Measurements from ENCODE around the gene PYGO1.

The PYGO1 gene

DNA sequence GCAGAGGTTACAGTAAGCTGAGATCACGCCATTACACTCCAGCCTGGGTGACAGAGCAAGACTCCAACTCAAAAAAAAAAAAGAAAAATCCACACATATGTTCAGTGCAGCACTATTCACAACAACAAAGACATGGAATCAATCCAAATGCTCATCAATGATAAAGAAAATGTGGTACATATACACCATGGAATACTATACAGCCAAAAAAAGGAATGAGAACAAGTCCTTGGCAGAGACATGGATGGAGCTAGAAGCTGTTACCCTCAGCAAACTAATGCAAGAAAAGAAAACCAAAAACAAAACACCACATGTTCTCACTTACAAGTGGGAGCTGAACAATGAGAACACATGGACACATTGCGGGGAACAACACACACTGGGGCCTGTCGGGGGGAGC lies 25.5 kb downstream of the PYGO1 start:
- no peak overlapping the region for H3K4me3 ChIP-seq (ENCODE audit: low read length in 2 of 2)
- H2AFZ ChIP-seq (ENCODE audit: low read length) = no peak overlapping the region
- H3K18ac ChIP-seq (ENCODE audit: low read length) = no peak overlapping the region
- WGBS, 2 donors (ENCODE audit: extremely low coverage in 2 of 2, insufficient read length in 2 of 2, insufficient replicate concordance in 1 of 2) = no CpG with 5 or more reads among the region's 3 CpGs
- H3K23ac ChIP-seq (ENCODE audit: low read depth, low read length, poor library complexity) = no peak overlapping the region
- no peak overlapping the region for H3K27ac ChIP-seq (replicated peaks; ENCODE audit: low read length)
- no peak overlapping the region for H2BK120ac ChIP-seq (ENCODE audit: low read depth, low read length)
- H3K4me1 ChIP-seq (ENCODE audit: control insufficient read depth in 2 of 2, insufficient read depth in 1 of 2, low read depth in 1 of 2, low read length in 2 of 2) = no peaks in the 10 kb centered on the region
- H2BK5ac ChIP-seq (ENCODE audit: low read length) = no peak overlapping the region
- H3K4ac ChIP-seq (ENCODE audit: low read length) = no peak overlapping the region
- H3K79me1 ChIP-seq (ENCODE audit: low read depth, low read length) = no peaks in the 10 kb centered on the region
- H3K27me3 ChIP-seq (ENCODE audit: control insufficient read depth in 3 of 3, insufficient read depth in 3 of 3, low read depth in 1 of 3, low read length in 3 of 3) = no peaks in the 10 kb centered on the region
- H2BK15ac ChIP-seq (ENCODE audit: low read length) = no peak overlapping the region
- H3K36me3 ChIP-seq (replicated peaks in 1 of 2; ENCODE audit: control insufficient read depth in 2 of 2, insufficient read depth in 2 of 2, low read length in 2 of 2) = peaks cover 0 to 2% of the 10 kb centered on the region in 2 donors
- no peak overlapping the region for H4K91ac ChIP-seq (ENCODE audit: low read depth, low read length, poor library complexity)
- no peak overlapping the region for H3K4me2 ChIP-seq (ENCODE audit: insufficient read depth, low read length, poor library complexity, severe bottlenecking)
- H3K9ac ChIP-seq (ENCODE audit: low read depth, low read length, poor library complexity) = no peak overlapping the region
- H2AK5ac ChIP-seq (ENCODE audit: low read depth, low read length) = no peak overlapping the region
- no peak overlapping the region for H3K14ac ChIP-seq (ENCODE audit: low read length)
- no peak for DNase-seq (ENCODE audit: low spot score)
- H3K9me3 ChIP-seq (replicated peaks in 1 of 2; ENCODE audit: control insufficient read depth in 2 of 2, insufficient read depth in 1 of 2, low read depth in 1 of 2, low read length in 2 of 2) = peaks cover 2 to 28% of the 10 kb centered on the region in 2 donors
- H2BK12ac ChIP-seq (ENCODE audit: low read length) = no peak overlapping the region
- no peak overlapping the region for H4K8ac ChIP-seq (ENCODE audit: low read depth, low read length)

DNA sequence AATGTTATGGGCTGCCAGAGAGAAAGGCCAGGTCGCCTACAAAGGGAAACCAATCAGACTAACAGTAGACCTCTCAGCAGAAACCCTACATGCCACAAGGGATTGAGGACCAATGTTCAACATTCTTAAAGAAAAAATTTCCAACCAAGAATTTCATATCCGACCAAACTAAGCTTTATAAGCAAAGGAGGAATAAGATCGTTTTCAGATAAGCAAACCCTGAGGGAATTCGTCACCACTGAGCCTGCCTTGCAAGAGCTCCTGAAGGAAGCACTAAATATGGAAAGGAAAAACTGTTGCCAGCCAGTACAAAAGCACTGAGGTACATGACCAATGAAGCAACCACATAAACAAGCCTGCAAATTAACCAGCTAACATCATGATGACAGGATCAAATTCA lies 33.1 kb downstream of the PYGO1 start:
- no peak overlapping the region for H3K14ac ChIP-seq (ENCODE audit: low read length)
- H4K8ac ChIP-seq (ENCODE audit: low read depth, low read length) = no peak overlapping the region
- H2BK120ac ChIP-seq (ENCODE audit: low read depth, low read length) = no peak overlapping the region
- no peak overlapping the region for H2BK5ac ChIP-seq (ENCODE audit: low read length)
- no peak overlapping the region for H3K4me3 ChIP-seq (ENCODE audit: low read length in 2 of 2)
- H3K18ac ChIP-seq (ENCODE audit: low read length) = no peak overlapping the region
- no peak overlapping the region for H2AK5ac ChIP-seq (ENCODE audit: low read depth, low read length)
- H4K91ac ChIP-seq (ENCODE audit: low read depth, low read length, poor library complexity) = no peak overlapping the region
- no peak overlapping the region for H2AFZ ChIP-seq (ENCODE audit: low read length)
- no CpG with 5 or more reads among the region's 4 CpGs for WGBS, 2 donors (ENCODE audit: extremely low coverage in 2 of 2, insufficient read length in 2 of 2, insufficient replicate concordance in 1 of 2)
- DNase-seq (ENCODE audit: low spot score) = no peak
- no peak overlapping the region for H2BK12ac ChIP-seq (ENCODE audit: low read length)
- H3K79me1 ChIP-seq (ENCODE audit: low read depth, low read length) = no peaks in the 10 kb centered on the region
- no peak overlapping the region for H3K4ac ChIP-seq (ENCODE audit: low read length)
- peaks cover 3 to 4% of the 10 kb centered on the region in 2 donors for H3K4me1 ChIP-seq (ENCODE audit: control insufficient read depth in 2 of 2, insufficient read depth in 1 of 2, low read depth in 1 of 2, low read length in 2 of 2)
- no peaks in the 10 kb centered on the region for H3K27me3 ChIP-seq (ENCODE audit: control insufficient read depth in 3 of 3, insufficient read depth in 3 of 3, low read depth in 1 of 3, low read length in 3 of 3)
- H3K36me3 ChIP-seq (replicated peaks in 1 of 2; ENCODE audit: control insufficient read depth in 2 of 2, insufficient read depth in 2 of 2, low read length in 2 of 2) = peaks cover 0 to 6% of the 10 kb centered on the region in 2 donors
- H3K27ac ChIP-seq (replicated peaks; ENCODE audit: low read length) = no peak overlapping the region
- no peak overlapping the region for H3K4me2 ChIP-seq (ENCODE audit: insufficient read depth, low read length, poor library complexity, severe bottlenecking)
- H3K23ac ChIP-seq (ENCODE audit: low read depth, low read length, poor library complexity) = no peak overlapping the region
- peaks cover 2 to 39% of the 10 kb centered on the region in 2 donors for H3K9me3 ChIP-seq (replicated peaks in 1 of 2; ENCODE audit: control insufficient read depth in 2 of 2, insufficient read depth in 1 of 2, low read depth in 1 of 2, low read length in 2 of 2)
- H3K9ac ChIP-seq (ENCODE audit: low read depth, low read length, poor library complexity) = no peak overlapping the region
- H2BK15ac ChIP-seq (ENCODE audit: low read length) = no peak overlapping the region

DNA sequence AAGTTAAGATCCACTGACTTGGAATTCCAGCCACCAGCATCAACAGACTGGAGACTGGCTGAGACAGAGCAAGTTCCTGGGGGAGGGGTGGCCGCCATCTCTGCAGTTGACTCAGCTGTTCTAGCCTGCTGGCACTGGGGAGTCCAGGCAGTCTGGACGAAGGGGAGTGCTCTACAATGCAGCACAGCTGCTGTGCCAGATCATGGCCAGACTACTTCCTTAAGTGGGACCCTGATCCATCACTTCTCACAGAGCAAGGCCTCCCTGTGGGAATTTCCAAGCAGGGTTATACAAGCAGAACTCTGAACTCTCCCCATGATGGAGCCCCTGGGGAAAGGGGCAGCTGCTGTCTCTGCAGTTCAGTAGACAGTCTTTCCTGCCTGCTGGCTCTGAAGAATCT lies 35.2 kb downstream of the PYGO1 start:
- Histone ChIP-seq H2AK5ac (ENCODE audit: low read depth, low read length) (peak overlapping the region; percentile 10), H3K27me3 (ENCODE audit: control insufficient read depth in 3 of 3, insufficient read depth in 3 of 3, low read depth in 1 of 3, low read length in 3 of 3) (no peaks in the 10 kb centered on the region), H3K4me1 (ENCODE audit: control insufficient read depth in 2 of 2, insufficient read depth in 1 of 2, low read depth in 1 of 2, low read length in 2 of 2) (peaks cover 3 to 4% of the 10 kb centered on the region in 2 donors), H2BK5ac (ENCODE audit: low read length) (no peak overlapping the region), H3K27ac (replicated peaks; ENCODE audit: low read length) (peak overlapping the region; percentile 42), H4K91ac (ENCODE audit: low read depth, low read length, poor library complexity) (no peak overlapping the region), H2BK12ac (ENCODE audit: low read length) (peak overlapping the region; percentile 58), H3K4ac (ENCODE audit: low read length) (no peak overlapping the region), H2BK120ac (ENCODE audit: low read depth, low read length) (no peak overlapping the region), H3K9me3 (replicated peaks in 1 of 2; ENCODE audit: control insufficient read depth in 2 of 2, insufficient read depth in 1 of 2, low read depth in 1 of 2, low read length in 2 of 2) (peaks cover 2 to 33% of the 10 kb centered on the region in 2 donors), H3K23ac (ENCODE audit: low read depth, low read length, poor library complexity) (no peak overlapping the region), H3K36me3 (replicated peaks in 1 of 2; ENCODE audit: control insufficient read depth in 2 of 2, insufficient read depth in 2 of 2, low read length in 2 of 2) (peaks cover 0 to 9% of the 10 kb centered on the region in 2 donors), H4K8ac (ENCODE audit: low read depth, low read length) (no peak overlapping the region), H3K14ac (ENCODE audit: low read length) (no peak overlapping the region), H3K18ac (ENCODE audit: low read length) (peak overlapping the region; percentile 38), H3K79me1 (ENCODE audit: low read depth, low read length) (no peaks in the 10 kb centered on the region), H2BK15ac (ENCODE audit: low read length) (no peak overlapping the region), H3K9ac (ENCODE audit: low read depth, low read length, poor library complexity) (no peak overlapping the region), H2AFZ (ENCODE audit: low read length) (no peak overlapping the region), H3K4me2 (ENCODE audit: insufficient read depth, low read length, poor library complexity, severe bottlenecking) (no peak overlapping the region), H3K4me3 (ENCODE audit: low read length in 2 of 2) (no peak overlapping the region)
- DNase-seq (ENCODE audit: low spot score) = no peak
- no CpG with 5 or more reads among the region's 2 CpGs for WGBS, 2 donors (ENCODE audit: extremely low coverage in 2 of 2, insufficient read length in 2 of 2, insufficient replicate concordance in 1 of 2)

DNA sequence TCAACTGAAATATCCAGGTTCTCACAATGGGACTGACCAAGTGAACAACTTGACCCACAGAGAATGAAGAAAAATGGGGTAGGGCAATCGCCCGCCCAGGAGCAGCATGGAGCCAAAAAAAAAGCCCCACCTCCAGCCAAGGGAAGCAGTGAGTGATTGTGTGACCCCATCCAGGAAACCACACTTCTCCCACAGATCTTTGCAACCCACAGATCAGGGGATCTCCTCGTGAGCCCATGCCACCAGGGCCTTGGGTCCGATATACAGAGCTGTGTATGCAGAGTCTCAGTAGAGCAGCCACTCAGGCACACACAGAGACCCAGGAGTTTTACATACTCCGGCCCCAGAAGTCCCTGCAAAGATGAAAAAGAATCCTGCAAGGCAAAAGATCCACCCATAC lies 35.7 kb downstream of the PYGO1 start:
- Histone ChIP-seq H3K36me3 (replicated peaks in 1 of 2; ENCODE audit: control insufficient read depth in 2 of 2, insufficient read depth in 2 of 2, low read length in 2 of 2) (peaks cover 0 to 12% of the 10 kb centered on the region in 2 donors), H3K4me3 (ENCODE audit: low read length in 2 of 2) (no peak overlapping the region), H3K27me3 (ENCODE audit: control insufficient read depth in 3 of 3, insufficient read depth in 3 of 3, low read depth in 1 of 3, low read length in 3 of 3) (no peaks in the 10 kb centered on the region), H4K8ac (ENCODE audit: low read depth, low read length) (no peak overlapping the region), H3K4ac (ENCODE audit: low read length) (no peak overlapping the region), H3K9ac (ENCODE audit: low read depth, low read length, poor library complexity) (no peak overlapping the region), H3K4me1 (ENCODE audit: control insufficient read depth in 2 of 2, insufficient read depth in 1 of 2, low read depth in 1 of 2, low read length in 2 of 2) (peaks cover 3 to 4% of the 10 kb centered on the region in 2 donors), H3K23ac (ENCODE audit: low read depth, low read length, poor library complexity) (no peak overlapping the region), H3K9me3 (replicated peaks in 1 of 2; ENCODE audit: control insufficient read depth in 2 of 2, insufficient read depth in 1 of 2, low read depth in 1 of 2, low read length in 2 of 2) (peaks cover 2 to 33% of the 10 kb centered on the region in 2 donors), H2BK12ac (ENCODE audit: low read length) (no peak overlapping the region), H4K91ac (ENCODE audit: low read depth, low read length, poor library complexity) (no peak overlapping the region), H3K4me2 (ENCODE audit: insufficient read depth, low read length, poor library complexity, severe bottlenecking) (no peak overlapping the region), H2BK120ac (ENCODE audit: low read depth, low read length) (no peak overlapping the region), H3K18ac (ENCODE audit: low read length) (peak overlapping the region; percentile 38), H3K14ac (ENCODE audit: low read length) (no peak overlapping the region), H2AFZ (ENCODE audit: low read length) (no peak overlapping the region), H2BK5ac (ENCODE audit: low read length) (no peak overlapping the region), H3K79me1 (ENCODE audit: low read depth, low read length) (no peaks in the 10 kb centered on the region), H2BK15ac (ENCODE audit: low read length) (no peak overlapping the region), H2AK5ac (ENCODE audit: low read depth, low read length) (no peak overlapping the region), H3K27ac (replicated peaks; ENCODE audit: low read length) (no peak overlapping the region)
- no CpG with 5 or more reads among the region's 5 CpGs for WGBS, 2 donors (ENCODE audit: extremely low coverage in 2 of 2, insufficient read length in 2 of 2, insufficient replicate concordance in 1 of 2)
- DNase-seq (ENCODE audit: low spot score) = no peak

All from neuronal stem cell (in vitro differentiated cells).